NOMO-1 treated with DMSO at 0.1 percent for 48 hours (cell line): ENCODE measurements around the gene KRTAP5-2.

Experiments used
- DNase-seq: peaks from one replicate; lab custom pipeline; 2025; ENCODE audit not compliant: unreplicated experiment; lab: John Stamatoyannopoulos, UW

The KRTAP5-2 gene

GRCh38 chr11:1568441-1568911, 29.6 kb downstream of the KRTAP5-2 start:
- DNase-seq, result no peak

- DNase-seq, result no peak
Observed at GRCh38 chr11:1567721-1568100, 30.4 kb downstream of the KRTAP5-2 start.

GRCh38 chr11:1567052-1567720, 30.9 kb downstream of the KRTAP5-2 start:
- no peak for DNase-seq

- no peak for DNase-seq
Observed at GRCh38 chr11:1566381-1567051, 31.6 kb downstream of the KRTAP5-2 start.

GRCh38 chr11:1565904-1566247, 32.2 kb downstream of the KRTAP5-2 start:
- no peak for DNase-seq

GRCh38 chr11:1565173-1565903, 32.8 kb downstream of the KRTAP5-2 start:
- DNase-seq, result no peak

GRCh38 chr11:1564535-1565172, 33.4 kb downstream of the KRTAP5-2 start:
- no peak for DNase-seq

- DNase-seq, result no peak
Observed at GRCh38 chr11:1563697-1564534, 34.2 kb downstream of the KRTAP5-2 start.

GRCh38 chr11:1563149-1563638, 34.9 kb downstream of the KRTAP5-2 start:
- DNase-seq, result no peak

- DNase-seq, result no peak
Observed at GRCh38 chr11:1562469-1563148, 35.5 kb downstream of the KRTAP5-2 start.

GRCh38 chr11:1561955-1562354, 36.1 kb downstream of the KRTAP5-2 start:
- DNase-seq, result no peak

- no peak for DNase-seq
Observed at GRCh38 chr11:1561266-1561665, 36.8 kb downstream of the KRTAP5-2 start.

GRCh38 chr11:1560649-1561251, 37.3 kb downstream of the KRTAP5-2 start:
- no peak for DNase-seq

GRCh38 chr11:1560002-1560648, 38.0 kb downstream of the KRTAP5-2 start:
- no peak for DNase-seq

- no peak for DNase-seq
Observed at GRCh38 chr11:1559111-1559951, 38.8 kb downstream of the KRTAP5-2 start.

GRCh38 chr11:1558775-1559110, 39.4 kb downstream of the KRTAP5-2 start:
- no peak for DNase-seq

- no peak for DNase-seq
Observed at GRCh38 chr11:1557904-1558774, 40.0 kb downstream of the KRTAP5-2 start.
